ENCODE measurements around the gene CRNKL1.

DNA sequence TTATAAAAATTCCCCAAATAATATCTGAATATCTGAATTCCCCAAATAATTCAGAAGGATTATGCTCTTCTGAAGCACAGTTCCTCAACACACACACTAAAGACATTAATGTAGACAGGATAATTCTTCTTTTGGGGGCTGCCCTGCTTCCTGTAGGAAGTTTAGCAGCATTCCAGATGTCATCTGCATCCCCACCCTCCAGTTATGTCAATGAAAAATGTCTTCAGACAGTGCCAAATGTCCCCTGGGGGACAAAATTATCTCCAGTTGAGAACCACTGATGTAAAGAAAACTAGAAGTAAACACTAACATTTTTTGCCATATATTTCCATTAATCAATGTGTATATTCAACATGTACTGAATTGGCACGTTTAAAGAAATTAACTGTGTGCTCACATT lies 61.0 kb downstream of the CRNKL1 start:
- TF ChIP-seq, protein P1, sequence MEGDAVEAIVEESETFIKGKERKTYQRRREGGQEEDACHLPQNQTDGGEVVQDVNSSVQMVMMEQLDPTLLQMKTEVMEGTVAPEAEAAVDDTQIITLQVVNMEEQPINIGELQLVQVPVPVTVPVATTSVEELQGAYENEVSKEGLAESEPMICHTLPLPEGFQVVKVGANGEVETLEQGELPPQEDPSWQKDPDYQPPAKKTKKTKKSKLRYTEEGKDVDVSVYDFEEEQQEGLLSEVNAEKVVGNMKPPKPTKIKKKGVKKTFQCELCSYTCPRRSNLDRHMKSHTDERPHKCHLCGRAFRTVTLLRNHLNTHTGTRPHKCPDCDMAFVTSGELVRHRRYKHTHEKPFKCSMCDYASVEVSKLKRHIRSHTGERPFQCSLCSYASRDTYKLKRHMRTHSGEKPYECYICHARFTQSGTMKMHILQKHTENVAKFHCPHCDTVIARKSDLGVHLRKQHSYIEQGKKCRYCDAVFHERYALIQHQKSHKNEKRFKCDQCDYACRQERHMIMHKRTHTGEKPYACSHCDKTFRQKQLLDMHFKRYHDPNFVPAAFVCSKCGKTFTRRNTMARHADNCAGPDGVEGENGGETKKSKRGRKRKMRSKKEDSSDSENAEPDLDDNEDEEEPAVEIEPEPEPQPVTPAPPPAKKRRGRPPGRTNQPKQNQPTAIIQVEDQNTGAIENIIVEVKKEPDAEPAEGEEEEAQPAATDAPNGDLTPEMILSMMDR (IDR thresholded peaks at IDR 0.05), result no peak
- no peak for TF ChIP-seq POLR2A (IDR thresholded peaks at IDR 0.05)
